Stomach smooth muscle (tissue), 2 donors: ENCODE measurements around the gene ABCA4.
"Not testable (repeated sequence)": the region's sequence is repeated elsewhere in the genome, so short reads cannot be mapped to it uniquely, and the experiment has no call there.

ENCODE experiments used
- H3K27ac ChIP-seq: one replicate; pipeline ENCODE4 v1.7.0; 2013; ENCODE audit warnings: mild to moderate bottlenecking, low read length, inconsistent platforms
- H3K27me3 ChIP-seq, 2 donors: one replicate each; pipeline ENCODE4 v1.7.0; 2013; ENCODE audit warnings: low read length in 2 of 2; ENCODE audit not compliant: insufficient read depth in 2 of 2, control insufficient read depth in 1 of 2
- H3K36me3 ChIP-seq, 2 donors: one replicate each; pipeline ENCODE4 v1.7.0; 2013; ENCODE audit warnings: low read length in 2 of 2; ENCODE audit not compliant: control insufficient read depth in 2 of 2, insufficient read depth in 2 of 2
- H3K4me1 ChIP-seq: one replicate; pipeline ENCODE4 v1.7.0; 2013; ENCODE audit warnings: low read length; ENCODE audit not compliant: control insufficient read depth, insufficient read depth
- H3K4me3 ChIP-seq, 2 donors: one replicate each; pipeline ENCODE4 v1.7.0; 2013; ENCODE audit warnings: low read length in 2 of 2
- H3K9ac ChIP-seq, 2 donors: one replicate each; pipeline ENCODE4 v1.7.0; 2013; ENCODE audit warnings: low read length in 2 of 2, mild to moderate bottlenecking in 1 of 2
- H3K9me3 ChIP-seq, 2 donors: one replicate each; pipeline ENCODE4 v1.7.0; 2013; ENCODE audit warnings: low read length in 2 of 2; ENCODE audit not compliant: control insufficient read depth in 2 of 2
- donor health status: healthy.
- donor health status: Pancreatic carcinoma.

ABCA4 gene

GRCh38 chr1:94120991-94121390 is at the start of gene ABCA4:
ABCA4 (minus strand) TSS chr1:94121148; CDS start chr1:94121045, 103 bp downstream.
- H3K4me3 ChIP-seq: no peak within 1 kb of the TSS
- H3K36me3 ChIP-seq: no peaks in the 10 kb centered on the region
- no peaks in the 10 kb centered on the region for H3K4me1 ChIP-seq
- H3K9ac ChIP-seq: no peak within 1 kb of the TSS
- H3K9me3 ChIP-seq: no peaks in the 10 kb centered on the region
- H3K27me3 ChIP-seq: peaks cover 0 to 3% of the 10 kb centered on the region in 2 donors
- H3K27ac ChIP-seq: no peak within 1 kb of the TSS

DNA sequence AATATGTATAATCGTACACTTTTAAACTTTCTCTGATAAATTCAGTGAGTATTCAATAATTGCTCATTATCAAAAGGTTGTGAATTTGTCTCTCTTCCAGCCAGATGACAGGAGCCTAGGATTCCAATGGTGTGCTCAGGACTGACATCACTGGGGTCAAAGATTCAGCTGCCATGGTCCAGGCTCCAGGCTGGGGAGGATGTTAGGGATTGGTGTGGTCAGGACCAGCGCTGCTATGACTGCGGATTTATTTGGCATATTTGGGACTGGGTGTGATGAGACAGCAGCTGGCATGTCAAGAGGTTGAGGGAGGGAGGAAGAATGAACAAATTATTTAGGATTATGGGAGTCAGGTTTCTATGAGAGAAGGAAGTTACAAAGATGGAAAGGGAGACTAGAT is 48.2 kb upstream of the ABCA4 start:
- Histone ChIP-seq H3K27me3 (no peaks in the 10 kb centered on the region), H3K4me3 (no peak overlapping the region), H3K4me1 (no peaks in the 10 kb centered on the region), H3K27ac (no peak overlapping the region), H3K9me3 (peaks cover 0 to 6% of the 10 kb centered on the region in 2 donors), H3K36me3 (peaks cover 0 to 4% of the 10 kb centered on the region in 2 donors), H3K9ac (no peak overlapping the region)

DNA sequence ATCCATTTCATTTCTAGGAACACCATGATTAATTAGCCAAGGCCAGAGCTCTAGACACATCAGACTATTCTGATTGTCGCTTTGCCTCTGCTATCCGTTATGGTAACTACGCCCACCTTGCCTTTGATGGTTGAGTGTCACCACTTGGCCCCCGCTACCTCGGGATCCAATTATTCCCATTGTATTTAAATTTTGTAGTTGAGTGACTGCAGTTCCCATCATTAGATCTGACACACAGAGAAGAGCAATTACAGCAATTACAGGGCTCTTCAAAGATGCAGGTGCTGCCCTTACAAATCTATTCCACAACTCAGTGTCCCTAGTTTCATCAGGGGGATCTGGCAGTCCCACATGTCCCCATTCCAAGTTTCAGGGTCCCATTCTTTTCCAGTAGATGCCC is 44.9 kb upstream of the ABCA4 start:
- no peaks in the 10 kb centered on the region for H3K27me3 ChIP-seq
- H3K9me3 ChIP-seq: peaks cover 0 to 6% of the 10 kb centered on the region in 2 donors
- no peaks in the 10 kb centered on the region for H3K4me1 ChIP-seq
- H3K4me3 ChIP-seq: no peak overlapping the region
- H3K36me3 ChIP-seq: no peaks in the 10 kb centered on the region
- no peak overlapping the region for H3K27ac ChIP-seq
- H3K9ac ChIP-seq: no peak overlapping the region

DNA sequence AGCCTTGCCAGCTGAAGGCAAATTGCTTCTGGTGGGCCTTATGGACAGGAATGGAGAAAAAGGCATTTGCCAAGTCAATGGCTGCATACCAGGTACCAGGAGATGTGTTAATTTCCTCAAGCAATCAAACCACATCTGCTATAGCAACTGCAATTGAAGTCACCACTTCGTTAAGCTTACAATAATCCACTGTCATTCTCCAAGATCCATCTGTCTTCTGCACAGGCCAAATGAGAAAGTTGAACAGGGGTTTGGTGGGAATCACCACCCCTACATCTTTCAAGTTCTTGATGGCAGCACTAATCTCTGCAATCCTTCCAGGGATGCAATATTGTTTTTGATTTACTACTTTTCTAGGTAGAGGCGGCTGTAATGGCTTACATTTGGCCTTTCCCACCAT is 43.9 kb upstream of the ABCA4 start:
- not testable (repeated sequence) for H3K36me3 ChIP-seq, H3K9ac ChIP-seq, H3K4me3 ChIP-seq, H3K27ac ChIP-seq, H3K27me3 ChIP-seq, H3K4me1 ChIP-seq, H3K9me3 ChIP-seq

GRCh38 chr1:94164121-94164520 is 43.2 kb upstream of the ABCA4 start:
- H3K4me1 ChIP-seq, H3K9ac ChIP-seq, H3K27me3 ChIP-seq, H3K9me3 ChIP-seq, H3K36me3 ChIP-seq, H3K27ac ChIP-seq, H3K4me3 ChIP-seq: not testable (repeated sequence)

- H3K36me3 ChIP-seq, H3K9me3 ChIP-seq, H3K9ac ChIP-seq, H3K4me1 ChIP-seq, H3K27me3 ChIP-seq, H3K27ac ChIP-seq, H3K4me3 ChIP-seq: not testable (repeated sequence)
Observed at GRCh38 chr1:94163249-94163648, 42.3 kb upstream of the ABCA4 start.

- H3K27me3 ChIP-seq: no peaks in the 10 kb centered on the region
- H3K4me1 ChIP-seq: no peaks in the 10 kb centered on the region
- H3K9ac ChIP-seq: no peak overlapping the region
- no peaks in the 10 kb centered on the region for H3K36me3 ChIP-seq
- no peak overlapping the region for H3K4me3 ChIP-seq
- H3K27ac ChIP-seq: no peak overlapping the region
- peaks cover 0 to 2% of the 10 kb centered on the region in 2 donors for H3K9me3 ChIP-seq
Observed at GRCh38 chr1:94160811-94161210, 39.9 kb upstream of the ABCA4 start.

GRCh38 chr1:94156096-94156625 is 35.2 kb upstream of the ABCA4 start:
- Histone ChIP-seq H3K9ac (no peak overlapping the region), H3K36me3 (no peaks in the 10 kb centered on the region), H3K4me1 (no peaks in the 10 kb centered on the region), H3K27me3 (no peaks in the 10 kb centered on the region), H3K9me3 (no peaks in the 10 kb centered on the region), H3K4me3 (no peak overlapping the region), H3K27ac (no peak overlapping the region)

GRCh38 chr1:94154989-94155388 is 34.0 kb upstream of the ABCA4 start:
- Histone ChIP-seq H3K4me3 (no peak overlapping the region), H3K27me3 (no peaks in the 10 kb centered on the region), H3K4me1 (no peaks in the 10 kb centered on the region), H3K36me3 (no peaks in the 10 kb centered on the region), H3K9ac (no peak overlapping the region), H3K27ac (no peak overlapping the region), H3K9me3 (no peaks in the 10 kb centered on the region)

- H3K27me3 ChIP-seq: no peaks in the 10 kb centered on the region
- no peaks in the 10 kb centered on the region for H3K4me1 ChIP-seq
- H3K4me3 ChIP-seq: no peak overlapping the region
- no peak overlapping the region for H3K27ac ChIP-seq
- no peak overlapping the region for H3K9ac ChIP-seq
- H3K36me3 ChIP-seq: no peaks in the 10 kb centered on the region
- H3K9me3 ChIP-seq: no peaks in the 10 kb centered on the region
Observed at GRCh38 chr1:94153133-94153532, 32.2 kb upstream of the ABCA4 start.

DNA sequence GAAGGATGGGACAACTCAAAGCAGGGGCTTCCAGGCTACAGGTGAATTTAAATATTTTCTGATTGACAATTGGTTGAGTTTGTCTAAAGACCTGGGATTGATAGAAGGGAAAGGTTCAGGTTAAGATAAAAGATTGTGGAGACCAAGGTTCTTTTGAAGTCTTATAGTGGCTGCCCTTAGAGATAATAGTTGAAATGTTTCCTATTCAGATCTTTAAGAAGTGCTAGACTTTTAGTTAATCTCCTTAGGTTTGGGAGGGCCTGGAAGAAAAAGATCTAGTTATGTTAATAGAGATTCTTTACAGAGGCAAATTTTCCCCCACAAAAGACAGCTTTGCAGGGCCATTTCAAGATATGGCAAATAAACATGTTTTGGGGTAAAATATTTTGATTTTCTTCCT is 28.2 kb upstream of the ABCA4 start:
- H3K9ac ChIP-seq, H3K4me3 ChIP-seq, H3K9me3 ChIP-seq, H3K27me3 ChIP-seq, H3K36me3 ChIP-seq, H3K4me1 ChIP-seq, H3K27ac ChIP-seq: not testable (repeated sequence)
